GM12878 (cell line): ENCODE results near the gene GTF2F2.

Experiments
- CBFB ChIP-seq: IDR thresholded peaks from 2 replicates; pipeline ENCODE4 v1.6.1; 2016; ENCODE audit warnings: antibody characterized with exemption, low read depth
- CHD2 ChIP-seq: IDR thresholded peaks from 2 replicates; pipeline ENCODE4 v1.6.1; 2011; ENCODE audit warnings: low read depth, low read length, improper control_type of control experiment, borderline replicate concordance
- CTCF ChIP-seq, 3 experiments: IDR thresholded peaks in 2 of 3; conservative IDR thresholded peaks in 1 of 3; 2 replicates each; pipeline ENCODE4 v1.5.1; 2011; ENCODE audit warnings: low read depth in 3 of 3, low read length in 3 of 3, mild to moderate bottlenecking in 3 of 3, control low read depth in 2 of 3, moderate library complexity in 2 of 3, inconsistent platforms in 1 of 3, mixed read lengths in 1 of 3; ENCODE audit not compliant: control insufficient read depth in 2 of 3, insufficient read depth in 1 of 3; ENCODE audit errors: extremely low read depth in 1 of 3
- ETV6 ChIP-seq, 2 experiments: fragments of 450-650 bp in 1 of 2; IDR thresholded peaks in 1 of 2; conservative IDR thresholded peaks in 1 of 2; 2 replicates each; pipeline ENCODE4 v1.6.1; 2014; ENCODE audit warnings: antibody characterized with exemption in 1 of 2, borderline replicate concordance in 1 of 2, low read depth in 1 of 2, mild to moderate bottlenecking in 1 of 2, moderate library complexity in 1 of 2
- EZH2 ChIP-seq: IDR thresholded peaks from 2 replicates; pipeline ENCODE4 v1.6.1; 2012; ENCODE audit warnings: low read depth, mild to moderate bottlenecking, control low read depth, inconsistent platforms, low read length, borderline replicate concordance; ENCODE audit not compliant: control insufficient read depth
- HDAC6 ChIP-seq: fragments of 200-600 bp; sonication (generic); IDR thresholded peaks from one replicate; pipeline ENCODE4 v1.8.0; 2017; ENCODE audit warnings: antibody characterized with exemption; ENCODE audit not compliant: unreplicated experiment
- NRF1 ChIP-seq: conservative IDR thresholded peaks from 2 replicates; pipeline ENCODE4 v1.6.1; 2011; ENCODE audit warnings: mild to moderate bottlenecking, low read depth, low read length, improper control_type of control experiment
- POLR2A ChIP-seq: IDR thresholded peaks from 2 replicates; pipeline ENCODE4 v1.6.1; 2011; ENCODE audit warnings: low read depth, mild to moderate bottlenecking, low read length
- POLR2AphosphoS2 ChIP-seq: IDR thresholded peaks from 2 replicates; pipeline ENCODE4 v1.6.1; 2011; ENCODE audit warnings: low read depth, mild to moderate bottlenecking, low read length, improper control_type of control experiment, moderate library complexity
- POLR2AphosphoS5 ChIP-seq: IDR thresholded peaks from 2 replicates; pipeline ENCODE4 v1.6.1; 2011; ENCODE audit warnings: mild to moderate bottlenecking, low read length, inconsistent platforms
- POU2F2 ChIP-seq: IDR thresholded peaks from 3 replicates; pipeline ENCODE4 v1.6.1; 2011; ENCODE audit warnings: low read depth, mild to moderate bottlenecking, low read length, borderline replicate concordance
- TAF1 ChIP-seq: IDR thresholded peaks from 2 replicates; pipeline ENCODE4 v1.6.1; 2011; ENCODE audit warnings: mild to moderate bottlenecking, low read depth, low read length, borderline replicate concordance
- ZNF207 ChIP-seq: fragments of 450-650 bp; IDR thresholded peaks from 2 replicates; pipeline ENCODE4 v1.6.1; 2014; ENCODE audit warnings: antibody characterized with exemption, mild to moderate bottlenecking, borderline replicate concordance
- TF ChIP-seq, protein P1 (sequence below): fragments of 450-650 bp; IDR thresholded peaks from 2 replicates; pipeline ENCODE4 v1.6.1; 2017; ENCODE audit warnings: mild to moderate bottlenecking, low read depth, inconsistent platforms; ENCODE audit not compliant: poor library complexity, severe bottlenecking

- no peak for TF ChIP-seq POU2F2
- no peak for TF ChIP-seq NRF1
- TF ChIP-seq HDAC6 = no peak
- TF ChIP-seq, protein P1, sequence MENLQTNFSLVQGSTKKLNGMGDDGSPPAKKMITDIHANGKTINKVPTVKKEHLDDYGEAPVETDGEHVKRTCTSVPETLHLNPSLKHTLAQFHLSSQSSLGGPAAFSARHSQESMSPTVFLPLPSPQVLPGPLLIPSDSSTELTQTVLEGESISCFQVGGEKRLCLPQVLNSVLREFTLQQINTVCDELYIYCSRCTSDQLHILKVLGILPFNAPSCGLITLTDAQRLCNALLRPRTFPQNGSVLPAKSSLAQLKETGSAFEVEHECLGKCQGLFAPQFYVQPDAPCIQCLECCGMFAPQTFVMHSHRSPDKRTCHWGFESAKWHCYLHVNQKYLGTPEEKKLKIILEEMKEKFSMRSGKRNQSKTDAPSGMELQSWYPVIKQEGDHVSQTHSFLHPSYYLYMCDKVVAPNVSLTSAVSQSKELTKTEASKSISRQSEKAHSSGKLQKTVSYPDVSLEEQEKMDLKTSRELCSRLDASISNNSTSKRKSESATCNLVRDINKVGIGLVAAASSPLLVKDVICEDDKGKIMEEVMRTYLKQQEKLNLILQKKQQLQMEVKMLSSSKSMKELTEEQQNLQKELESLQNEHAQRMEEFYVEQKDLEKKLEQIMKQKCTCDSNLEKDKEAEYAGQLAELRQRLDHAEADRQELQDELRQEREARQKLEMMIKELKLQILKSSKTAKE = no peak
- TF ChIP-seq ZNF207 = no peak
- no peak for TF ChIP-seq ETV6 (conservative IDR thresholded peaks at IDR 0.05 in 1 of 2, IDR thresholded peaks at IDR 0.05 in 1 of 2; ENCODE audit: borderline replicate concordance in 1 of 2, low read depth in 1 of 2)
- no peak for TF ChIP-seq CTCF (IDR thresholded peaks at IDR 0.05 in 2 of 3, conservative IDR thresholded peaks at IDR 0.05 in 1 of 3; ENCODE audit: control insufficient read depth in 2 of 3, extremely low read depth in 1 of 3, insufficient read depth in 1 of 3, low read depth in 3 of 3, low read length in 3 of 3)
- no peak for TF ChIP-seq POLR2A
- TF ChIP-seq CHD2 = no peak
- TF ChIP-seq POLR2AphosphoS5 = no peak
- no peak for TF ChIP-seq POLR2AphosphoS2
- TF ChIP-seq CBFB = no peak
- TF ChIP-seq EZH2 = no peak
- TF ChIP-seq TAF1 = no peak
These were observed 137.5 kb downstream of the GTF2F2 start for GRCh38 chr13:45257638-45258333.
